ENCODE data around the gene TLX2.

DNA sequence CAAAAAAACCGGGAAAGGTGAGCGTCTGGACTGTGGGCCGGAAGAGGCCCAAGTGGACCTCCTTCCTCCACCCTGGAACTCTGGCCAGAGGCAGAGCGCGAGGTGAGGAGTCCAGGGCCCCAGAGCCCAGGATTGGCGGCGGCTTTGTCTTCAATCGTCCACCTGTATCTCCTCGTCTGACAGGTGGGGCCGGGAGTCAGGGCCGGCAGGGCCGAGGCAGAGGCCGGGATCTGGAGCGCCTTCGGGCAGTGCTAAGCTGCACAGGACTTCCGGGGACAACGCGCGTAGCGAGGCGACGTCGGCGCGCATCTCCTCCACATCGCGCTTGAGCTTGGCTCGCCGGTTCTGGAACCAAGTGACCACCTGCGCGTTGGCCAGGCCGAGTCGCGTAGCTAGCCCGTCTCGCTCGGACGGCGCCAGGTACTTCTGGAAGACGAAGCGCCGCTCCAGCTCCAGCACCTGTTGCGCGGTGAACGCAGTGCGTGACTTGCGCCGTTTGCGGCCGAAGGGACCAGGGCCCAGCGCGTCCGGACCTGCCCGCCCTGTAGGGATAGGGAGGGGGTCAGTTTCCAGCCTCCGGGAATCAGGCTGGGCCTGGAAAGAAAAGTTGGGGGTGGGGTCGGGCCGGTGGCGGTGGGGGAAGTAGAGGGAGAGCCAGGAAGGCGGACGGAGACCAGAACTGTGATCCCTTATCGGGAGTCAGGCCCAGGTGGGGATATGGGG lies 16.3 kb upstream of the TLX2 start:
- TF ChIP-seq, protein P1, sequence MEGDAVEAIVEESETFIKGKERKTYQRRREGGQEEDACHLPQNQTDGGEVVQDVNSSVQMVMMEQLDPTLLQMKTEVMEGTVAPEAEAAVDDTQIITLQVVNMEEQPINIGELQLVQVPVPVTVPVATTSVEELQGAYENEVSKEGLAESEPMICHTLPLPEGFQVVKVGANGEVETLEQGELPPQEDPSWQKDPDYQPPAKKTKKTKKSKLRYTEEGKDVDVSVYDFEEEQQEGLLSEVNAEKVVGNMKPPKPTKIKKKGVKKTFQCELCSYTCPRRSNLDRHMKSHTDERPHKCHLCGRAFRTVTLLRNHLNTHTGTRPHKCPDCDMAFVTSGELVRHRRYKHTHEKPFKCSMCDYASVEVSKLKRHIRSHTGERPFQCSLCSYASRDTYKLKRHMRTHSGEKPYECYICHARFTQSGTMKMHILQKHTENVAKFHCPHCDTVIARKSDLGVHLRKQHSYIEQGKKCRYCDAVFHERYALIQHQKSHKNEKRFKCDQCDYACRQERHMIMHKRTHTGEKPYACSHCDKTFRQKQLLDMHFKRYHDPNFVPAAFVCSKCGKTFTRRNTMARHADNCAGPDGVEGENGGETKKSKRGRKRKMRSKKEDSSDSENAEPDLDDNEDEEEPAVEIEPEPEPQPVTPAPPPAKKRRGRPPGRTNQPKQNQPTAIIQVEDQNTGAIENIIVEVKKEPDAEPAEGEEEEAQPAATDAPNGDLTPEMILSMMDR (IDR thresholded peaks at IDR 0.05; ENCODE audit: extremely low read depth in 1 of 2, insufficient read depth in 1 of 2, low read depth in 1 of 2, low read length in 2 of 2): no peak
- no peak for TF ChIP-seq POLR2A (IDR thresholded peaks at IDR 0.05; ENCODE audit: low read depth, low read length)
- TF ChIP-seq FOS (IDR thresholded peaks at IDR 0.05; ENCODE audit: borderline replicate concordance, insufficient read depth, low read length): no peak
- TF ChIP-seq EZH2 (IDR thresholded peaks at IDR 0.05; ENCODE audit: borderline replicate concordance, low read depth, low read length, severe bottlenecking): peak; percentile 5
- no peak for TF ChIP-seq MYC (IDR thresholded peaks at IDR 0.05; ENCODE audit: low read depth, low read length)
- TF ChIP-seq POLR2AphosphoS5 (IDR thresholded peaks at IDR 0.05; ENCODE audit: insufficient read depth, low read depth, low read length): no peak
- TF ChIP-seq GATA2 (IDR thresholded peaks at IDR 0.05; ENCODE audit: insufficient read depth, insufficient read length, low read depth, low read length): no peak
